ENCODE results near the gene DLGAP1.

The DLGAP1 gene

GRCh38 chr18:4394700-4395099 is 60.4 kb downstream of the DLGAP1 start:
- no peak for TF ChIP-seq CTCF (IDR thresholded peaks at IDR 0.05; ENCODE audit: borderline replicate concordance, insufficient read depth, low read depth, low read length)
- no peak overlapping the region for H3K4me3 ChIP-seq (ENCODE audit: low read depth, low read length)

- no peak for TF ChIP-seq CTCF (IDR thresholded peaks at IDR 0.05; ENCODE audit: borderline replicate concordance, insufficient read depth, low read depth, low read length)
- H3K4me3 ChIP-seq (ENCODE audit: low read depth, low read length), result no peak overlapping the region
Observed at GRCh38 chr18:4391859-4392258, 63.2 kb downstream of the DLGAP1 start.

GRCh38 chr18:4385876-4386275 is 69.2 kb downstream of the DLGAP1 start:
- H3K4me3 ChIP-seq (ENCODE audit: low read depth, low read length), result no peak overlapping the region
- TF ChIP-seq CTCF (IDR thresholded peaks at IDR 0.05; ENCODE audit: borderline replicate concordance, insufficient read depth, low read depth, low read length), result no peak

- TF ChIP-seq CTCF (IDR thresholded peaks at IDR 0.05; ENCODE audit: borderline replicate concordance, insufficient read depth, low read depth, low read length), result no peak
- no peak overlapping the region for H3K4me3 ChIP-seq (ENCODE audit: low read depth, low read length)
Observed at GRCh38 chr18:4384932-4385331, 70.2 kb downstream of the DLGAP1 start.

GRCh38 chr18:4374564-4374963 is 80.5 kb downstream of the DLGAP1 start:
- no peak overlapping the region for H3K4me3 ChIP-seq (ENCODE audit: low read depth, low read length)
- TF ChIP-seq CTCF (IDR thresholded peaks at IDR 0.05; ENCODE audit: borderline replicate concordance, insufficient read depth, low read depth, low read length), result no peak

- no peak overlapping the region for H3K4me3 ChIP-seq (ENCODE audit: low read depth, low read length)
- TF ChIP-seq CTCF (IDR thresholded peaks at IDR 0.05; ENCODE audit: borderline replicate concordance, insufficient read depth, low read depth, low read length), result no peak
Observed at GRCh38 chr18:4369705-4370104, 85.4 kb downstream of the DLGAP1 start.

- TF ChIP-seq CTCF (IDR thresholded peaks at IDR 0.05; ENCODE audit: borderline replicate concordance, insufficient read depth, low read depth, low read length), result no peak
- no peak overlapping the region for H3K4me3 ChIP-seq (ENCODE audit: low read depth, low read length)
Observed at GRCh38 chr18:4360221-4360715, 94.8 kb downstream of the DLGAP1 start.

Measured in GM12875 (cell line).